Measurements from ENCODE around the gene REEP2.

GRCh38 chr5:138492560-138493045 is 53.7 kb downstream of the REEP2 start:
- TF ChIP-seq ZNF274 (IDR thresholded peaks at IDR 0.05; ENCODE audit: low read depth, low read length) (no peak), YY1 (IDR thresholded peaks at IDR 0.05; ENCODE audit: insufficient read depth, insufficient read length) (no peak)

Data from NT2/D1 (cell line).